ENCODE results near the gene PRXL2C. TPM values are rescaled to one million over a fixed set of nuclear protein-coding genes. Genes with fewer than 3 reads are reported as not detected.

PRXL2C gene
- total RNA-seq, 2 experiments from 2014 or later = 4.1 to 4.2 TPM

GRCh38 chr9:96605328-96605727 is 49.8 kb downstream of the PRXL2C start:
- Mint-ChIP-seq H3K27me3 (peaks cover 34% of the 10 kb centered on the region), H3K4me1 (no peaks in the 10 kb centered on the region), H3K27ac (no peak overlapping the region), H3K36me3 (no peaks in the 10 kb centered on the region), H3K9me3 (no peaks in the 10 kb centered on the region), H3K4me3 (no peak overlapping the region)
- DNase-seq = no peak

GRCh38 chr9:96604004-96604319 is 51.2 kb downstream of the PRXL2C start:
- no peak for DNase-seq
- H3K4me3 Mint-ChIP-seq = no peak overlapping the region
- H3K36me3 Mint-ChIP-seq = no peaks in the 10 kb centered on the region
- no peaks in the 10 kb centered on the region for H3K9me3 Mint-ChIP-seq
- H3K27me3 Mint-ChIP-seq = peaks cover 22% of the 10 kb centered on the region
- H3K4me1 Mint-ChIP-seq = no peaks in the 10 kb centered on the region
- H3K27ac Mint-ChIP-seq = no peak overlapping the region

- Mint-ChIP-seq H3K36me3 (no peaks in the 10 kb centered on the region), H3K4me1 (no peaks in the 10 kb centered on the region)
These were observed 51.7 kb downstream of the PRXL2C start for GRCh38 chr9:96603305-96604003.

GRCh38 chr9:96599298-96599697 is 55.8 kb downstream of the PRXL2C start:
- no peaks in the 10 kb centered on the region for H3K9me3 Mint-ChIP-seq
- H3K4me3 Mint-ChIP-seq = no peak overlapping the region
- H3K27ac Mint-ChIP-seq = no peak overlapping the region
- no peak for DNase-seq
- no peaks in the 10 kb centered on the region for H3K36me3 Mint-ChIP-seq
- H3K27me3 Mint-ChIP-seq = peaks cover 12% of the 10 kb centered on the region
- no peaks in the 10 kb centered on the region for H3K4me1 Mint-ChIP-seq

More at GRCh38 chr9:96603305-96604003, 51.7 kb downstream of the PRXL2C start:
- no peaks in the 10 kb centered on the region for H3K9me3 Mint-ChIP-seq
- H3K27ac Mint-ChIP-seq = no peak overlapping the region
- peaks cover 17% of the 10 kb centered on the region for H3K27me3 Mint-ChIP-seq
- DNase-seq = no peak
- H3K4me3 Mint-ChIP-seq = no peak overlapping the region

GRCh38 chr9:96596601-96597111 is 58.5 kb downstream of the PRXL2C start:
- Mint-ChIP-seq H3K27ac (no peak overlapping the region), H3K9me3 (no peaks in the 10 kb centered on the region), H3K36me3 (no peaks in the 10 kb centered on the region), H3K27me3 (peaks cover 30% of the 10 kb centered on the region), H3K4me1 (no peaks in the 10 kb centered on the region), H3K4me3 (no peak overlapping the region)
- no peak for DNase-seq

Other genes with a start within 250 kb of the PRXL2C start
- gene ZNF367, start 236.9 kb downstream of the PRXL2C start, total RNA-seq = 10 to 100 TPM; 40.2 to 40.9 TPM
- 1 to 10 TPM; 6.1 to 7.2 TPM for gene HABP4, start 205.1 kb downstream of the PRXL2C start, total RNA-seq
- gene CDC14B, start 35.5 kb downstream of the PRXL2C start, total RNA-seq = under 1 TPM; 0.56 to 0.70 TPM
- 1 to 10 TPM; 8.4 to 9.0 TPM for gene ZNF510, start 122.8 kb upstream of the PRXL2C start, total RNA-seq
- 1 to 10 TPM; 2.5 to 4.0 TPM for gene ZNF782, start 199.2 kb upstream of the PRXL2C start, total RNA-seq